HepG2 (cell line): Measurements from ENCODE around the gene FGF21. TPM values are rescaled to one million over a fixed set of nuclear protein-coding genes. Genes with fewer than 3 reads are reported as not detected.

Experiments
- ARHGAP35 ChIP-seq: sonication (generic); formaldehyde crosslinking; IDR thresholded peaks from 2 replicates; pipeline ENCODE4 v1.9.0; 2022; ENCODE audit warnings: mild to moderate bottlenecking, inconsistent platforms, moderate library complexity, missing genetic modification reagents, borderline replicate concordance
- HOXA5 ChIP-seq: sonication (generic); formaldehyde crosslinking; IDR thresholded peaks from 2 replicates; pipeline ENCODE4 v1.4.0; 2020; ENCODE audit warnings: missing genetic modification reagents
- IRX3 ChIP-seq: sonication (generic); formaldehyde crosslinking; IDR thresholded peaks from 2 replicates; pipeline ENCODE4 v1.8.1; 2023; ENCODE audit warnings: mild to moderate bottlenecking, low read depth, missing genetic modification reagents, borderline replicate concordance
- NFE2 ChIP-seq: sonication (generic); formaldehyde crosslinking; IDR thresholded peaks from 2 replicates; pipeline ENCODE4 v1.4.0; 2020; ENCODE audit warnings: missing genetic modification reagents
- SOX6 ChIP-seq, 2 experiments: fragments of 450-650 bp in 1 of 2; sonication (generic) in 1 of 2; formaldehyde crosslinking in 1 of 2; IDR thresholded peaks; 2 replicates each; pipeline versions ENCODE4 v1.4.0 to v1.6.1; 2017 to 2020; ENCODE audit warnings: antibody characterized with exemption in 1 of 2, mild to moderate bottlenecking in 1 of 2, missing genetic modification reagents in 1 of 2
- TFAP4 ChIP-seq: sonication (generic); IDR thresholded peaks from 2 replicates; pipeline ENCODE4 v1.6.1; 2016; ENCODE audit warnings: low read depth, borderline replicate concordance
- ZFP62 ChIP-seq: sonication (generic); formaldehyde crosslinking; IDR thresholded peaks from 2 replicates; pipeline ENCODE4 v1.4.0; 2020; ENCODE audit warnings: missing genetic modification reagents
- ZKSCAN1 ChIP-seq: fragments of 150-350 bp; IDR thresholded peaks from 2 replicates; pipeline ENCODE4 v1.6.1; 2014; ENCODE audit warnings: low read length
- ZMYM3 ChIP-seq: sonication (generic); formaldehyde crosslinking; IDR thresholded peaks from 2 replicates; pipeline ENCODE4 v1.5.1; 2020; ENCODE audit warnings: mild to moderate bottlenecking, missing genetic modification reagents
- ZNF841 ChIP-seq: sonication (generic); formaldehyde crosslinking; IDR thresholded peaks from 2 replicates; pipeline ENCODE4 v1.8.1; 2023; ENCODE audit warnings: missing genetic modification reagents, borderline replicate concordance
- polyA plus RNA-seq, 8 experiments: library from polyadenylated mRNA; depleted of rRNA in 3 of 8; stranded (reverse) in 7 of 8; unstranded in 1 of 8; fragments of >200 nt; fragmentation: Illumina TruSeq in 4 of 8; extraction: Trizol in 4 of 8; gene quantifications; 2 replicates each; pipeline versions ENCODE4 v1.2.1 to v1.2.3, GENCODE V29; 2011 to 2016; ENCODE audit warnings: low read depth in 4 of 8, missing spikeins in 1 of 8, mixed read lengths in 1 of 8; ENCODE audit not compliant: insufficient read depth in 1 of 8
- total RNA-seq, 5 experiments: library from RNA; depleted of rRNA; stranded (reverse); fragments of >200 nt; fragmentation: Illumina TruSeq; extraction: Trizol; gene quantifications; 2 replicates each; pipeline ENCODE4 v1.2.3, GENCODE V29; 2016; ENCODE audit warnings: low read depth in 1 of 5
- TF ChIP-seq, protein P1 (sequence below): sonication (generic); formaldehyde crosslinking; IDR thresholded peaks from 2 replicates; pipeline ENCODE4 v1.4.0; 2020; ENCODE audit warnings: missing genetic modification reagents
- TF ChIP-seq, protein P2 (sequence below): sonication (generic); formaldehyde crosslinking; IDR thresholded peaks from 2 replicates; pipeline ENCODE4 v1.4.0; 2020; ENCODE audit warnings: mild to moderate bottlenecking, missing genetic modification reagents

The FGF21 gene
- total and polyA plus RNA-seq, 2 of the 13 experiments (the other 11 are each of a cell fraction or from before 2014, with no cell fraction given), result 0.17 TPM; not detected in 1

DNA sequence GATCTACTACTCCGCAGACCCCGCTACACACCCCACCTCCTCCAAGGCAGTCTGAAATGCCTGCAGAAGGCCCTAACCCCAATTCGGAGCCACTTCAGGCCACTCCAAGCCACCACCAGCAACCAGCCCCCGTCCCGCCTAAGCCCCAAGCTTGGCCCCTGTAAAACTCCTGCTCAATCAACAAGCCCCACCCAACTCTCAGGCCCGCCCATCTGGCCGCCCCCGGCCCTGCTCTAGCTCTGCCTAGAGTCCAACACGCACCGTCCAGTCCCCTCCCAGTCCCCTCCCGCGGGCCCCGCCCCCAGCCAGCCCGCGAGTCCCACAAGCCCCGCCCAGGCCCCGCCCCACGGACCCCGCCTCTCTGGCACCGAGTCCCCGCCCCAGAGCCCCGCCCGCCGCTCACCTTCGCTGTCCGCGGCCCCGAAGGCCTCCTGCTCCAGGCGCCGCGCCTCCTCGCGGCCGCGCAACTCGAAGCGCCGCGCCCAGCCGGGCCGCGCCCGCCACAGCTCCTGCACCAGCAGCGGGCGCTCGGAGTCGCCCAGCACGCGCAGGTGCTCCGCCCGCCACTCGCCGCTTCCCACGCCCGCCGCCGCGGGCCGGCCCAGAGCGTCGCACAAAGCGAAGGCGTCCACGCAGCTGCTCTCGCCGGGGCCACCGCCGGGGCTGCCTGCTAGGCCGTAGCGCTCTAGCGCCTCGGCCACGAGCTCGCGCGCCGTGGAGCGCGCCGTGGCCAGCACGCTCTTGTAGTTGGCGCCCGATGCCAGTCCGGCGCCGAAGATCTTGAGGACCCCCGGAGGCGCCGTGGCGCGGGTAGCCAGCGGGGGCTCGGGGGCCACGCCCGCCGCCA lies 16.5 kb upstream of the FGF21 start (continued):
- TF ChIP-seq ZMYM3 (CRISPR knock-in tag) (no peak), ZFP62 (CRISPR knock-in tag) (no peak), SOX6 (IDR thresholded peaks at IDR 0.05) (no peak), SOX6 (CRISPR knock-in tag; IDR thresholded peaks at IDR 0.05) (0 out of 2 replicates have a peak, but pooled peaks have one; percentile 23), NFE2 (CRISPR knock-in tag) (no peak), ZKSCAN1 (no peak), HOXA5 (CRISPR knock-in tag) (0 out of 2 replicates have a peak, but pooled peaks have one; percentile 66), IRX3 (CRISPR knock-in tag) (peak; percentile 95; the same call in 1 of the 2 replicates), TFAP4 (no peak), ZNF841 (CRISPR knock-in tag) (peak; percentile 89), ARHGAP35 (0 out of 2 replicates have a peak, but pooled peaks have one; percentile 40)
- TF ChIP-seq, protein P1, sequence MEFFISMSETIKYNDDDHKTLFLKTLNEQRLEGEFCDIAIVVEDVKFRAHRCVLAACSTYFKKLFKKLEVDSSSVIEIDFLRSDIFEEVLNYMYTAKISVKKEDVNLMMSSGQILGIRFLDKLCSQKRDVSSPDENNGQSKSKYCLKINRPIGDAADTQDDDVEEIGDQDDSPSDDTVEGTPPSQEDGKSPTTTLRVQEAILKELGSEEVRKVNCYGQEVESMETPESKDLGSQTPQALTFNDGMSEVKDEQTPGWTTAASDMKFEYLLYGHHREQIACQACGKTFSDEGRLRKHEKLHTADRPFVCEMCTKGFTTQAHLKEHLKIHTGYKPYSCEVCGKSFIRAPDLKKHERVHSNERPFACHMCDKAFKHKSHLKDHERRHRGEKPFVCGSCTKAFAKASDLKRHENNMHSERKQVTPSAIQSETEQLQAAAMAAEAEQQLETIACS (CRISPR knock-in tag), result peak; percentile 84
- TF ChIP-seq, protein P2, sequence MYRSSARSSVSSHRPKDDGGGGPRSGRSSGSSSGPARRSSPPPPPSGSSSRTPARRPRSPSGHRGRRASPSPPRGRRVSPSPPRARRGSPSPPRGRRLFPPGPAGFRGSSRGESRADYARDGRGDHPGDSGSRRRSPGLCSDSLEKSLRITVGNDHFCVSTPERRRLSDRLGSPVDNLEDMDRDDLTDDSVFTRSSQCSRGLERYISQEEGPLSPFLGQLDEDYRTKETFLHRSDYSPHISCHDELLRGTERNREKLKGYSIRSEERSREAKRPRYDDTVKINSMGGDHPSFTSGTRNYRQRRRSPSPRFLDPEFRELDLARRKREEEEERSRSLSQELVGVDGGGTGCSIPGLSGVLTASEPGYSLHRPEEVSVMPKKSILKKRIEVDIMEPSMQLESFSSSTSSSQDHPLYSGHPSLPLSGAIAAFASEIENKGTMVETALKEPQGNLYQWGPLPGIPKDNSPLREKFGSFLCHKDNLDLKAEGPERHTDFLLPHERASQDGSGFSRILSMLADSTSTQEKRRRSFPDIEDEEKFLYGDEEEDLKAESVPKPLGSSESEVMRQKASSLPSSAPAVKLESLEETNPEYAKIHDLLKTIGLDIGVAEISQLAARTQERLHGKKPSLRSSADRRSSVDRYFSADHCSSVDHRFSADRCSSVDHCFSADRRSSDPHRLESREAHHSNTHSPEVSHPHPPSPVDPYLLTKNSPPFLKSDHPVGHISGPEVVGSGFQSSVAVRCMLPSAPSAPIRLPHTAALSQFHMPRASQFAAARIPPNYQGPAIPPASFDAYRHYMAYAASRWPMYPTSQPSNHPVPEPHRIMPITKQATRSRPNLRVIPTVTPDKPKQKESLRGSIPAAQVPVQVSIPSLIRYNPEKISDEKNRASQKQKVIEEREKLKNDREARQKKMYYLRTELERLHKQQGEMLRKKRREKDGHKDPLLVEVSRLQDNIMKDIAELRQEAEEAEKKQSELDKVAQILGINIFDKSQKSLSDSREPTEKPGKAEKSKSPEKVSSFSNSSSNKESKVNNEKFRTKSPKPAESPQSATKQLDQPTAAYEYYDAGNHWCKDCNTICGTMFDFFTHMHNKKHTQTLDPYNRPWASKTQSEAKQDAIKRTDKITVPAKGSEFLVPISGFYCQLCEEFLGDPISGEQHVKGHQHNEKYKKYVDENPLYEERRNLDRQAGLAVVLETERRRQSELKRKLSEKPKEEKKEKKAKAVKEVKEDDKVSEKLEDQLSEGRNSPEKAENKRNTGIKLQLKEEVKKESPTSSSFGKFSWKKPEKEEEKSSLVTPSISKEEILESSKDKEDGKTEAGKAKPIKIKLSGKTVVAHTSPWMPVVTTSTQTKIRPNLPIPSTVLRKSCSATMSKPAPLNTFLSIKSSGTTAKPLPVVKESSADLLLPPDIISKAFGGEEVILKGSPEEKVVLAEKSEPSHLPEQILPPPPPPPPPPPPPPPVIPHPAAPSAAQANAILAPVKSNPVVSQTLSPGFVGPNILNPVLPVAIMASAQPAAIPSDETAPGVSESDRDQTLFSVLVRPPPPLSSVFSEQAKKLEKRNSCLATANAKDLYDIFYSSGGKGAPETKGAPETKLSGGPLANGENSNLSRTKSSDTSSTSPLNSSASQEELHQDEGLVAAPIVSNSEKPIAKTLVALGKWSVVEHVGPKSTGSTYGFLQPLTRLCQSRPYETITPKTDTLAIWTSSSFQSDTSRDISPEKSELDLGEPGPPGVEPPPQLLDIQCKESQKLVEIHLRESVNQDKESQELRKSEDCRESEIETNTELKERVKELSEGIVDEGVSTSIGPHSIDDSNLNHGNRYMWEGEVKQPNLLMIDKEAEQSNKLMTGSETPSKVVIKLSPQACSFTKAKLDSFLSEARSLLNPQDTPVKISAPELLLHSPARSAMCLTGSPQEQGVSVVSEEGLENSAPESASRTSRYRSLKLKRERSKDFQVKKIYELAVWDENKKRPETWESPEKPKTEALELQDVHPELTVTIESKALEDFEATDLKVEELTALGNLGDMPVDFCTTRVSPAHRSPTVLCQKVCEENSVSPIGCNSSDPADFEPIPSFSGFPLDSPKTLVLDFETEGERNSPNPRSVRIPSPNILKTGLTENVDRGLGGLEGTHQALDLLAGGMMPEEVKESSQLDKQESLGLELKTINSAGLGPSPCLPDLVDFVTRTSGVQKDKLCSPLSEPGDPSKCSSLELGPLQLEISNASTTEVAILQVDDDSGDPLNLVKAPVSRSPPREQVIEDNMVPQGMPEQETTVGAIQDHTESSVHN (CRISPR knock-in tag), result no peak; the same call in 1 of the 2 replicates
